KG1 (cell line): ENCODE measurements around the gene RPL7A.
A peak's percentile ranks its signal among the peaks of the same experiment; 100 is the strongest.
"Not testable (repeated sequence)": the region's sequence is repeated elsewhere in the genome, so short reads cannot be mapped to it uniquely, and the experiment has no call there.

Experiments
- DNase-seq: peaks from one replicate; lab custom pipeline; 2025; lab: John Stamatoyannopoulos, UW

The RPL7A gene

DNA sequence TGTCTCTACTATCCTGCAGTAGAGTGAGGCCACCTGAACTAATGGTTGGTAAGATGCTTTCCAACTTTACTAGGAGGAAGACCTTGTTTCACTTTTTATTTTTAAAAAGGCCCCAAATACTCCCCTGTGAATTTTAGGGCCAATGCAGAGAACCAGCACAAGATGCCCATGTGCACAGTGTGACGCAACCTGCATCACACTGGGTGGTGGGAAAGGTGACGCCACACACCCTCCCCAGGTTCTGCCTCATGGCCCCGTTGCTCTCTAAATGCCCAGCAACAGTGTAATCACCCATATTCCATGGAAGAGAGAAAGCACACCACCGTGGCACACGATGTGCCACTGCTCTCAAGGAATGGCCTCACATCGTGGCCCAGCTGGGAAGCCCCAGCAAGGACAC, 21.4 kb downstream of the RPL7A start:
- DNase-seq, result no peak

DNA sequence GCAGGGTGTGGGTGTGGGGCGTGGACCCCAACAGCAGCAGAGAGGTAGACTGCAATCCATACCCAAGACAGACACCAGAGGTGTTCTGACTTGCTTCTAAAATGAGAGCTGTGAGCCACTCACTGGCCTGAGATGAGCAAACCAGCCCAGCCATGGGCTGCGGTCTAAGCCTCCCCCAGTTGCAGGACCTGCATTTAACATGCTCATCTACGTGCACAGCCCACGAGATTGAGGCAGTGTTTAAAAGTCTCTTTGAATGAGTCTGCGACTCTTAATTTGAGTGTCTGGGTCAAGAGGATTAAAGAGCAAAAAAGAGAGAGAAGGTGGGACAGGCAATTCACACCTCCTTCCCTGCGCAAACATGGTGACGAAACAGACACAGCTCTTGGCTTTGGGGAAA, 21.9 kb downstream of the RPL7A start:
- no peak for DNase-seq

DNA sequence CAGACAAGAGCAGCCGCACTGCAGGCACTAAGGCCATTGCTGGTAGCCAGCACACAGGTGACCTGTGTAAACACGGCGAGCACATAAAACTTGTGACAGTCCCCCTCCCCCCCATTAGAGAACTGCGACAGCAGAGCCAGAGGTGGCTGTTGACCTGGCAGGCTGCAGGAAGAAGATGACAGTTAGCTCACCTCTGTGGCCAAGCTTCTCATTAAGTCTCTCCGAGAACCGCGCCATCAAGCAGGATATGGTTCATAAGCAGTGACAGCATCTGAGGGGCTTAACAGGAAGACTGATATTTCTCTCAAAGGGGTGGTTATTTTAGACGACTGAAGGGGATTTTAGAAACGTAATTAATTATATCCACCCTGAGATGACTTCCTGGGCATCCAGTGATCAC, 22.7 kb downstream of the RPL7A start:
- no peak for DNase-seq

GRCh38 chr9:133371261-133371711, 23.3 kb downstream of the RPL7A start:
- no peak for DNase-seq

DNA sequence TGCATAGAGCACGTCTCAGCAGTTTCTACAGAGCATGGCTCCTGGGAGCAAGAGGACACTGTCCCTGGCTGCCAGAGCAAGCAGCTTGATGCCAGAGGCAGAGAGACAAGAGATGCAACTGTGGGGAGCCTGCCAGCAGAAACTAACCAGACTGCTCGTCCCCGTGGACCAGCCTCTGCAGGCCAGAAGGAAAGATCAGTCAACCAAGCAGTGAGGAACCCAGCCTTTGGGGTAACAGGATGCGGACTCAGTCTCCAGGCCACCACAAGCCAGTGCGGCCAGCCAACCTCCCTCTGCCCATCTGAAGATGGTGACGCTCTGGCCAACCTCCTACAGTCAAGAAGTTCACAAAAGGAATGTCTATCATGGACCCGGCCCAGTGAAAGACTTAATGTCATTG, 24.1 kb downstream of the RPL7A start:
- no peak for DNase-seq

- no peak for DNase-seq
Observed at GRCh38 chr9:133374612-133375115, 26.6 kb downstream of the RPL7A start.

GRCh38 chr9:133375116-133375723, 27.2 kb downstream of the RPL7A start:
- DNase-seq, result no peak

DNA sequence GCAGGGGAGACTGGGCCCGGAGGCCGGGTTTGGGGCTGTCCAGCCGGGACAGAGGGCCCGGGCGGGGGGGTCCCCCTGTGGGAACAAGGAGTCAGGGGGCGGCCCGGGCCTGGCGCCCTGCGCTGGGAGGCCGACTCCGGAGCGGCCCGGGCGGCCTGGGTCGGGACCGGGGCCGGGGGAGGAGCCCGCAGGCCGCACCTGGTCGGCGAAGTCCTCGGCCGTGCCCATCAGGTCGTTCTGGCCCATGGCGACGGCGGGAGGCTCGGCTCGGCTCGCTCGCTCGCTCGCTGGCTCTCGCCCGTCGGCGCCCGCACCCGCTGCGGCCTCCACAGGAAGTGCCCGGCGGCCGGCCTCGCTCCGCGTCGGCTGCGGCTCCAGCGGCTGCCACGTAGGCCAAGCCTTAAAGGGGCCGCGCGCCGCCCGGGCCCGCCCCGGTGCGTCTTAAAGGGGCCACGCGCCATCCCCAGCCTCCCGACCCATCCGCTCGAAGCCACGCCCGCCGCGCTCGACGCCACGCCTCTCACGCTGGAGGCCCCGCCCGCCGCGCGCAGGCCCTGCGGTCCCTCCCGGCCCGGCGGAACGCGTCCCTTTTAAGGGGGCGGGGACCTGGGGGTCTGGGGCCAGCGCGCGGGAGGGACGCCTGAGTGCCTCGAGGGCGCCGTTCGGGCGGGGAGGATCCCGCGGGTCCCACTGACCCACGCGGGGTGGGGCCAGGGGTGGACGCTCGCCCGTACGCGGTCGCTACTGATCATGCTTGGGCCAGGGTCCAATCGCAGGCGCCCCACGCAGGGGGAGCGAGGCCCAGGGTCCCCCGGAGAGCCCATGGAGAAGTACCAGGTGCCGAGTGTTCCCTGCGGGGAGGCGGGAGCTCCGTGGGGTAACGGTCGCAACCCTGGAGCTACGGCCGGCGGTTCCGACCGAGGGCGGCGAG, 28.0 kb downstream of the RPL7A start, which contains the start of the genes STKLD1 and SURF4:
Gene STKLD1 (plus strand): TSS at position 643 of the 931 bp plus-strand sequence. CDS start 108 bp downstream, at position 751.
Gene SURF4 (minus strand): TSS at position 337 of the 931 bp plus-strand sequence. CDS start 91 bp downstream, at position 246.
- peak; percentile 90 for DNase-seq

GRCh38 chr9:133377280-133377679, 29.3 kb downstream of the RPL7A start:
- DNase-seq, result not testable (repeated sequence)

- DNase-seq, result no peak
Observed at GRCh38 chr9:133377721-133378216, 29.8 kb downstream of the RPL7A start.

GRCh38 chr9:133378408-133378962, 30.5 kb downstream of the RPL7A start:
- DNase-seq, result no peak

- DNase-seq, result no peak
Observed at GRCh38 chr9:133379153-133380086, 31.4 kb downstream of the RPL7A start.

DNA sequence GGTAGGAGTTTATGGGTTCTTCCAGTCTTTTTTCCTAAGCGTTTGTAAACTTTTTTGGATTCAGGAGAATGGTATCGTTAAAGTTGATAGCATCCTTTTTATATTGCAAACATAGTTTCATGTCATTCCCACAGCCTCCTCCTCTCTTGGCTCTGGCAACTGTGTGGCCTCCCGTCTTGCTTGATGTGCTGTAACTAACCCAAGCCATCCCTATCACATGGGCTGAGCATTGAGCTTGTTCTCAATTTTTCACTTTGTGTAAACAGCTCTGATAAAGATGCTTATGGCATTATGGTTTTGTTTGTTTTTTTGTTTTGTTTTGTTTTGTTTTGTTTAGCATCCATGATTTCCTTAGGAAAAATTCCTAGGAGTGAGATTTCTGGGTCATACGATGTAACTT, 32.7 kb downstream of the RPL7A start:
- DNase-seq, result no peak

GRCh38 chr9:133382507-133383141, 34.6 kb downstream of the RPL7A start:
- DNase-seq, result no peak

- DNase-seq, result no peak
Observed at GRCh38 chr9:133383438-133383837, 35.4 kb downstream of the RPL7A start.

- no peak for DNase-seq
Observed at GRCh38 chr9:133384736-133385321, 36.8 kb downstream of the RPL7A start.

DNA sequence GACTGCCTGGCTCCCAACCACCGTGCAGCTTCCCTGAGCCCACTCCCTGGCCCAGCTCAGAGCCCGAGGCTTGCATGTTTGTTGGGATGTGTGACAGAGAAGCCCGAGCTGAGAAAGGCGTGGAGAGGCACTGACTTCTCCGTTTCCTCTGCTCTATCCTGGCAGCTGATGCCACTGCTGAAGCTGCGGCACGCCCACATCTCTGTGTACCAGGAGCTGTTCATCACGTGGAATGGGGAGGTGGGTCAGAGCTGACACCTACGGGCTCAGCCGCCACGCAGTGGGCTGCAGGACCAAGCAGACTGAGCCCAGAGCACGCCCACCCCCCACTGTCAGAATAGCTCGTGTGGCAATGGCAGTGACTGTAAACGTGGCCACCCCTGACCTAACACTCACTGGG, 37.4 kb downstream of the RPL7A start:
- no peak for DNase-seq

DNA sequence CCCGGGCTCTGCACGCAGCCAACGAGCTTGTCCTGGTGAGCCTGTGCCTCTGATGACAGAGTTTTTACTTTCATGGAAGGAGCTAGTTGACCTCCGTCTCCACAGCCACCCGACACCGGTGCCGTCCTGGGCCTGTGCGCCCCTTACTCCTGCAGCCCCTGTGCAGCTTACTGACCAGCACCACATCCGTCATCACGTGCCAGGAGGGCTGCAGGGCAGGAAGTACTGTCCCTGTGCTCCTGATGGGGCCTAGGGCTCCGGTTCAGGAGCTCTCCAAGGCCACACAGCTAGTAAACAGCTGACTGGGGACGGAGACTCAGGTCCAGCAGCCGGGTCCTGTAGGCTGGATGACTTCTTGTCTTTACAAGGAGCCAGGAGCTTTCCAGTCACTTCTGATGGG, 38.3 kb downstream of the RPL7A start:
- no peak for DNase-seq

GRCh38 chr9:133387680-133388079, 39.7 kb downstream of the RPL7A start:
- DNase-seq, result no peak

- no peak for DNase-seq
Observed at GRCh38 chr9:133389025-133389557, 41.1 kb downstream of the RPL7A start.
